DND-41 (cell line): ENCODE results near the gene ACAD8.

Experiments
- ATAC-seq: fragments of 200-7000 bp; cut with Tn5 transposase; 3 replicates; pipeline ENCODE4 v1.9.1; 2021; ENCODE audit warnings: low read depth; ENCODE audit not compliant: insufficient read depth
- DNase-seq: peaks from one replicate; pipeline ENCODE4 v3.0.0-alpha.2; 2020
- H2AFZ ChIP-seq: 2 replicates; pipeline ENCODE4 v1.6.0; 2012; ENCODE audit warnings: low read depth, low read length
- H3K27ac ChIP-seq: 2 replicates; pipeline ENCODE4 v1.5.1; 2012; ENCODE audit warnings: low read length, inconsistent platforms
- H3K27me3 ChIP-seq: fragments of 200-600 bp; sonication (generic); 2 replicates; pipeline ENCODE4 v1.6.0; 2012; ENCODE audit warnings: low read length, mild to moderate bottlenecking, inconsistent platforms; ENCODE audit not compliant: insufficient read depth, poor library complexity
- H3K36me3 ChIP-seq: 2 replicates; pipeline ENCODE4 v1.5.1; 2012; ENCODE audit warnings: low read length, inconsistent platforms; ENCODE audit not compliant: insufficient read depth
- H3K4me1 ChIP-seq: 2 replicates; pipeline ENCODE4 v1.5.1; 2012; ENCODE audit warnings: mild to moderate bottlenecking, low read length; ENCODE audit not compliant: insufficient read depth
- H3K4me2 ChIP-seq: 2 replicates; pipeline ENCODE4 v1.6.0; 2012; ENCODE audit warnings: mild to moderate bottlenecking, moderate library complexity, low read length, inconsistent platforms; ENCODE audit not compliant: insufficient read depth
- H3K4me3 ChIP-seq, 2 experiments: fragments of 200-600 bp in 1 of 2; shearing (Covaris generic) in 1 of 2; 2 replicates each; pipeline ENCODE4 v1.5.1; 2012 to 2016; ENCODE audit warnings: inconsistent platforms in 2 of 2, low read length in 2 of 2, mild to moderate bottlenecking in 2 of 2, low read depth in 1 of 2, moderate library complexity in 1 of 2
- H3K79me2 ChIP-seq: 2 replicates; pipeline ENCODE4 v1.6.0; 2012; ENCODE audit warnings: low read length, inconsistent platforms; ENCODE audit not compliant: insufficient read depth
- H3K9ac ChIP-seq: 2 replicates; pipeline ENCODE4 v1.6.0; 2012; ENCODE audit warnings: low read depth, mild to moderate bottlenecking, inconsistent platforms, low read length, moderate library complexity
- H3K9me3 ChIP-seq: 2 replicates; pipeline ENCODE4 v1.5.1; 2012; ENCODE audit warnings: low read length, moderate library complexity, mild to moderate bottlenecking, inconsistent platforms; ENCODE audit not compliant: insufficient read depth, severe bottlenecking
- H4K20me1 ChIP-seq: 2 replicates; pipeline ENCODE4 v1.6.0; 2012; ENCODE audit warnings: low read length; ENCODE audit not compliant: insufficient read depth
- EZH2 ChIP-seq: IDR thresholded peaks from 3 replicates; pipeline ENCODE4 v1.6.1; 2012; ENCODE audit warnings: borderline replicate concordance, low read depth, mild to moderate bottlenecking, moderate library complexity, low read length, inconsistent platforms; ENCODE audit not compliant: severe bottlenecking
- TF ChIP-seq, protein P1 (sequence below): IDR thresholded peaks from 2 replicates; pipeline ENCODE4 v1.5.1; 2012; ENCODE audit warnings: borderline replicate concordance, low read length, moderate library complexity, mild to moderate bottlenecking; ENCODE audit not compliant: poor library complexity, severe bottlenecking; ENCODE audit errors: extremely low read depth

Gene ACAD8

DNA sequence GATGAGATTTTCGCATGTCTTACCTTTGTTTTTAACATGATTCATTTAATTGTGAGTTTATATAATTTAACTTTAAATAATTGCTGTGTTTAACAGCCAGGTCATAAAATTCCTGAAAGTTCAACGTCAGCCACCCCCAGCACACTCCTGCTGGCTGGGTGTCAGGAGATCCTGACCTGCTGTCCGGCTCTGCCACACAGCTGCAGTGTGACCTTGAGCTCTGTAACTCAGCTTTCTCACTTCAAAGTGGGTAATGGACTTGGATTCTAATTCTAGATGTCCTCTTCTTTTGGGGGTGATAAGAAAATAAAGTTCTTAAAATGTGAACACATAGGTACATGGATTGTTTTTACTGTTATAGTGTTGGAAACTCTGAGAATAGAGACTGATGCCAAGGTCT is 18.0 kb upstream of the ACAD8 start:
- H4K20me1 ChIP-seq, result peaks cover 41% of the 10 kb centered on the region
- no peak for TF ChIP-seq EZH2
- TF ChIP-seq, protein P1, sequence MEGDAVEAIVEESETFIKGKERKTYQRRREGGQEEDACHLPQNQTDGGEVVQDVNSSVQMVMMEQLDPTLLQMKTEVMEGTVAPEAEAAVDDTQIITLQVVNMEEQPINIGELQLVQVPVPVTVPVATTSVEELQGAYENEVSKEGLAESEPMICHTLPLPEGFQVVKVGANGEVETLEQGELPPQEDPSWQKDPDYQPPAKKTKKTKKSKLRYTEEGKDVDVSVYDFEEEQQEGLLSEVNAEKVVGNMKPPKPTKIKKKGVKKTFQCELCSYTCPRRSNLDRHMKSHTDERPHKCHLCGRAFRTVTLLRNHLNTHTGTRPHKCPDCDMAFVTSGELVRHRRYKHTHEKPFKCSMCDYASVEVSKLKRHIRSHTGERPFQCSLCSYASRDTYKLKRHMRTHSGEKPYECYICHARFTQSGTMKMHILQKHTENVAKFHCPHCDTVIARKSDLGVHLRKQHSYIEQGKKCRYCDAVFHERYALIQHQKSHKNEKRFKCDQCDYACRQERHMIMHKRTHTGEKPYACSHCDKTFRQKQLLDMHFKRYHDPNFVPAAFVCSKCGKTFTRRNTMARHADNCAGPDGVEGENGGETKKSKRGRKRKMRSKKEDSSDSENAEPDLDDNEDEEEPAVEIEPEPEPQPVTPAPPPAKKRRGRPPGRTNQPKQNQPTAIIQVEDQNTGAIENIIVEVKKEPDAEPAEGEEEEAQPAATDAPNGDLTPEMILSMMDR, result no peak
- H3K4me1 ChIP-seq, result peaks cover 5% of the 10 kb centered on the region; the same call in 1 of the 2 replicates
- no peak overlapping the region for H2AFZ ChIP-seq
- H3K79me2 ChIP-seq, result peaks cover 54% of the 10 kb centered on the region
- H3K9me3 ChIP-seq, result no peaks in the 10 kb centered on the region
- no peak overlapping the region for H3K4me2 ChIP-seq
- no peaks in the 10 kb centered on the region for H3K27me3 ChIP-seq
- no peak overlapping the region for H3K4me3 ChIP-seq
- DNase-seq (no peak), ATAC-seq (no peak)
- peaks cover 83% of the 10 kb centered on the region for H3K36me3 ChIP-seq
- H3K9ac ChIP-seq, result no peak overlapping the region
- H3K27ac ChIP-seq, result no peak overlapping the region

DNA sequence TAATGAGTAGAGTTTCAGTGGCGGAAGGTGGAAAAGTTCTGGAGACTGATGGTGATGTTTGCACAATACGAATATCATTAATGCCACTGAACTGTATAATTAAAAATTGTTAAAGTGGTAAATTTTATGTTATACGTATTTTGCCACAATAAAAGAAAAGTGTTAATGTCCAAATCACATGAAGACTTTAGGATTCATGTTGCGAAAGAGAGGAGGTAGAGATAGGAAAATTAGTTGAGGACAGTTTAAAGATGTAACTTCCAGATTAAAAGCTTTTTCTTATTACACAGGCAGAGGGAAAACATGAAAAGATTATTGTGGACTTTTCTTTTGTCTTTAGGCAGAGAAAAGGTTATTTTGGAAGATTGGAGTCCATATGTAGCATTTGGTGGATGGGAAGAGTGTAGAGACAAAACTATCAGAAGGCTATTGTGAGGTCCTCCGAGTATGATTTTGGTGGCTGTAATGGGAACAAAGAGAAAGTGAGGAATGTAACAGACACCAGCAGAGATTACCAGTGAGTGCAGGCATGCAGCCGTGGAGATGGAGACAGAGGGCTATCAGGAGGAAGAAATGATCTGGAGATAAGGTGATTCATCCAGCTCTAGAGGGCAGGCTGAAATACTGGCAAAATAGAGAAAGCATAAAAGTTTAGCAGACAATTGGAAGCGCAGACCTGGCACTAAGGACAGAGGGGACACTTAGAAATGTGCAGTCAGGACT is 16.4 kb upstream of the ACAD8 start:
- Histone ChIP-seq H3K4me2 (no peak overlapping the region), H4K20me1 (peaks cover 30% of the 10 kb centered on the region)

DNA sequence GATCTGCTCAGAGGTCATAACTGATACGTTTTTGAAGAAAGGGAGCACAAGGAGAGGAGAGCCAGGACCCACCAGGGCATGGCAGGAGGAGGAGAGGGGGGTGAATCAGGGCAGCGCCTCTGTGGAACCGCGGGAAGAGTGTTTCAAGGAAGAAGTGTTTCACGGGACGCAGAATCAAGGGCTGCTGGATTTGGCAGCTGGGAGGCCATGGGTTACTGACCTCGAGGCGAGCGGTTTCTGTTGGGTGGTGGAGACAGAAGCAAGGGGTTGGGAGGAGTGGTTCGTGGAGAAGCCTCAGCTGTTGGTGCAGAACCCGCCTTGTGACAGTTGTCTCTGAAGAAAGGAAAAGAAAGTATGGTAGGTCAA is 15.8 kb upstream of the ACAD8 start:
- H3K9ac ChIP-seq, result no peak overlapping the region
- no peak overlapping the region for H3K4me3 ChIP-seq
- no peak overlapping the region for H3K27ac ChIP-seq
- TF ChIP-seq, protein P1, result no peak
- no peak for TF ChIP-seq EZH2
- H4K20me1 ChIP-seq, result peaks cover 25% of the 10 kb centered on the region
- 0 out of 2 replicates have a peak, but pooled peaks cover 1% of the 10 kb centered on the region for H3K4me1 ChIP-seq
- no peak overlapping the region for H3K4me2 ChIP-seq
- H3K27me3 ChIP-seq, result no peaks in the 10 kb centered on the region
- peaks cover 33% of the 10 kb centered on the region for H3K79me2 ChIP-seq
- H3K9me3 ChIP-seq, result no peaks in the 10 kb centered on the region
- no peak overlapping the region for H2AFZ ChIP-seq
- DNase-seq (no peak), ATAC-seq (no peak)
- H3K36me3 ChIP-seq, result peaks cover 85% of the 10 kb centered on the region

More for the DNA sequence above, 16.4 kb upstream of the ACAD8 start:
- Histone ChIP-seq H3K27me3 (no peaks in the 10 kb centered on the region), H2AFZ (no peak overlapping the region), H3K9me3 (no peaks in the 10 kb centered on the region), H3K4me3 (no peak overlapping the region), H3K79me2 (peaks cover 38% of the 10 kb centered on the region), H3K36me3 (peaks cover 85% of the 10 kb centered on the region), H3K27ac (no peak overlapping the region), H3K4me1 (0 out of 2 replicates have a peak, but pooled peaks cover 3% of the 10 kb centered on the region), H3K9ac (no peak overlapping the region)
- no peak for TF ChIP-seq EZH2
- TF ChIP-seq, protein P1, result no peak
- ATAC-seq (no peak), DNase-seq (no peak)

DNA sequence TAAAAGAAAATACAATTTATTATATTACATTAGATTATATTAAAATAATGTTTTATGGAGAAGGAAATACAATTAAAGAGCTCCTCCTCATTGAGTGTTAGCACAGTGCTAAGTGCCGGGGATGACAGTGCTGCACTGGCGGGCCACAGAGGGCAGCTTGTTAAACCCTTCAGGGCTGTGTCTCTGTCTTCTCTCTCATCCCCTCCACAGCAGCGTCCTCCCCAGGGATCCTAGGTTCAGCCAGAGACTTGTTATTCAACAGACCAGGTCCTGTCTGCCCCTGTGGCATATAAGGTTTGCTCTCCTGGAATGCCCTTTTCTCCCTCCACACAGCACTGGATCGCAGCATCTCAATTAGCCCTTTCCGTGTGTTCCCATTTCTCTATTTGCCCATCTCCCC is 14.4 kb upstream of the ACAD8 start:
- H3K27me3 ChIP-seq, result no peaks in the 10 kb centered on the region
- no peaks in the 10 kb centered on the region for H3K4me1 ChIP-seq
- H3K4me3 ChIP-seq, result no peak overlapping the region
- H3K9me3 ChIP-seq, result no peaks in the 10 kb centered on the region
- H3K4me2 ChIP-seq, result no peak overlapping the region
- H4K20me1 ChIP-seq, result peaks cover 13% of the 10 kb centered on the region; the same call in 1 of the 2 replicates
- no peak overlapping the region for H2AFZ ChIP-seq
- no peak for ATAC-seq
- H3K9ac ChIP-seq, result no peak overlapping the region
- H3K27ac ChIP-seq, result no peak overlapping the region
- H3K79me2 ChIP-seq, result peaks cover 20% of the 10 kb centered on the region
- DNase-seq, result no peak
- TF ChIP-seq, protein P1, result no peak
- no peak for TF ChIP-seq EZH2
- peaks cover 91% of the 10 kb centered on the region for H3K36me3 ChIP-seq
